ENCODE measurements around the gene TREH.
"Not testable (repeated sequence)": the region's sequence is repeated elsewhere in the genome, so short reads cannot be mapped to it uniquely, and the experiment has no call there.

TREH gene

DNA sequence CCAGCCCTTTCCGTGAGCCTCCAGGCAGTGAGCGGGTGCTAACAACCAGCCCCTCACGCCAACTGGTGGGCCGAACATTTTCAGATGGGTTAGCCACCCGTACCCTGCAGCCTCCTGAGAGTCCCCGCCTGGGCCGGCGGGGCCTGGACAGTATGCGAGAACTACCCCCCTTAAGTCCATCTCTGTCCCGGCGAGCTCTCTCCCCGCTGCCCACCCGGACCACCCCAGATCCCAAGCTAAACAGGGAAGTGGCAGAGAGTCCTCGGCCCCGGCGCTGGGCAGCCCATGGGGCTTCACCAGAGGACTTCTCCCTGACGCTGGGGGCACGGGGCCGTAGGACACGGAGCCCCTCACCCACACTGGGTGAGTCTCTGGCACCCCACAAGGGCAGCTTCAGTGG is 51.4 kb downstream of the TREH start:
- no peak for DNase-seq

DNA sequence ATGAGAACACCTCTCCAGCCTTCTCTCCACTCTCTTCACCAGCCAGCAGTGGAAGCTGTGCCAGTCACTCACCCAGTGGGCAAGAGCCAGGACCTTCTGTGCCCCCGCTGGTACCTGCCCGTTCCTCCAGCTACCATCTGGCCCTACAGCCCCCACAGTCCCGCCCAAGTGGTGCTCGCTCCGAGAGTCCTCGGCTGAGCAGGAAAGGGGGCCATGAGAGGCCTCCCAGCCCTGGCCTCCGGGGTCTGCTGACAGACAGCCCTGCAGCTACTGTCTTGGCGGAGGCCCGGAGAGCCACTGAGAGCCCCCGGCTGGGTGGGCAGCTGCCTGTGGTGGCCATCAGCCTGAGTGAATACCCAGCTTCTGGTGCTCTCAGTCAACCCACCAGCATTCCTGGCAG is 51.9 kb downstream of the TREH start:
- DNase-seq: no peak

DNA sequence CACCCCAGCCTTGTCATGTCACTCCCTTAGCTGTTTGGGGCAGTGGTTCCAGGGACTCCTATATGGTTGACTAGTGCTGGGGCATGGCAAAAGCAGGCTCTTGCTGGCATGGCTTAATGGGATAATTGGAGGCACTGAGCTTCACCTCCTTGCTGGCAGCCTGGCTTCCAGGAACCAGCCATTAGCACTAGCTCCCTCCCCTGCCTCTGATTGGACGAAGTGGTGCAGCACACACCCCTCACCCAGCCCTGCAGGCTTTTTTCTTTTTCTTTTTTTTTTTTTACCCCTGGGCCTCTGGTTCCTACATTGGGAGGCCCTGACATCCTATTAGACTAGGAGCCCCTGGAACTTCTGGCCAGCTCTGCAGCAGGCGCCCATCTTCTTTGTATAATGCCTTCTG is 53.5 kb downstream of the TREH start:
- DNase-seq: no peak

DNA sequence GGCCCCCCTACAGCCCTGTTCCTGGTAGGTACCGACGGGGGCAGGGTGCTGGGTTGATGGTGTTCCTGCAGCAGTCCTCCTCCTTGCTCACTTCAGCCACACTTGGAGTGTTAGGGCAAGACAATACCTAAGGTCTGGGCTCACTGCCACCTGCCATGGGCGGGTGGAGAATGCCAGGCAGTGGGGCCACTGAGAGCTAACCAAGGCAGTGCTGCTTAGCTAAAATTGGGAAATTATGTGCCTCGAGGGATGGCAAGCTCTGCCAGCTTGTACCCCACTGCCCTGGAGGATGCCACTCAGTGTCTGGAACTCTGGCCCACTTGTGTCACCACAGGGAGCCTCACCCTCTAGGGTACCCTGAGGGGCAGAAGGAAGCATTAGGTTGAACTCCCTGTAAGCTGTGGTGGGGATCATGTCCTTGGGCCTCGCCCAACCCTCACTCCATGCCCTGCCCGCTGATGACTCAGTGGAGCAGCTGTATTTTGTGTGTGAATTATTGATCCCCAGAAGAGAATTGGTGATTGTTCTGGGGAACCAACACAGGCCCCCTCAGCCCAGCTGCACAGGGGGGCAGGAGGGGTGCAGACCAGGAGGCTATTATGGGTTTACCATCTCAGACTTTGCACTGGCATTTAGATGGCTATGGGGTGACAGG is 54.3 kb downstream of the TREH start:
- no peak for DNase-seq

DNA sequence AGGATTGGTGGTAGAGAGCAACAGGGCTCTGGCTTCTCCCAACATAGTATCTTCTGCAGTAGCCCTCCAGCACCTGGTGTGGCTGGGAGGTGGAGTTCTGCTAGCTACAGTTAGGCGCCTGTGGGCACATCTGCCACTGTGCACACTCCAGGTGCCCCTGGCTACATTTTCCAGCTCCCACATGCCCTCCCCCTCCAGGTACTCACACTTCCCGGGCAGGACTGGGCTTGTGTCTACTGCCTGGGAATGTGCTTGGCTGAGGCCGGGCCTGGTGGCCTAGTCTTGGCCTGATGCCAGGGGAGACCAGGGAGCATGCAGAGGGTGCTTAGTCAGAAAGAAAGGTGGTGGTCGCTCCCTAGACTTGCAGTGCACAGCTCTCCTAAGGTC is 56.2 kb downstream of the TREH start:
- DNase-seq: no peak

DNA sequence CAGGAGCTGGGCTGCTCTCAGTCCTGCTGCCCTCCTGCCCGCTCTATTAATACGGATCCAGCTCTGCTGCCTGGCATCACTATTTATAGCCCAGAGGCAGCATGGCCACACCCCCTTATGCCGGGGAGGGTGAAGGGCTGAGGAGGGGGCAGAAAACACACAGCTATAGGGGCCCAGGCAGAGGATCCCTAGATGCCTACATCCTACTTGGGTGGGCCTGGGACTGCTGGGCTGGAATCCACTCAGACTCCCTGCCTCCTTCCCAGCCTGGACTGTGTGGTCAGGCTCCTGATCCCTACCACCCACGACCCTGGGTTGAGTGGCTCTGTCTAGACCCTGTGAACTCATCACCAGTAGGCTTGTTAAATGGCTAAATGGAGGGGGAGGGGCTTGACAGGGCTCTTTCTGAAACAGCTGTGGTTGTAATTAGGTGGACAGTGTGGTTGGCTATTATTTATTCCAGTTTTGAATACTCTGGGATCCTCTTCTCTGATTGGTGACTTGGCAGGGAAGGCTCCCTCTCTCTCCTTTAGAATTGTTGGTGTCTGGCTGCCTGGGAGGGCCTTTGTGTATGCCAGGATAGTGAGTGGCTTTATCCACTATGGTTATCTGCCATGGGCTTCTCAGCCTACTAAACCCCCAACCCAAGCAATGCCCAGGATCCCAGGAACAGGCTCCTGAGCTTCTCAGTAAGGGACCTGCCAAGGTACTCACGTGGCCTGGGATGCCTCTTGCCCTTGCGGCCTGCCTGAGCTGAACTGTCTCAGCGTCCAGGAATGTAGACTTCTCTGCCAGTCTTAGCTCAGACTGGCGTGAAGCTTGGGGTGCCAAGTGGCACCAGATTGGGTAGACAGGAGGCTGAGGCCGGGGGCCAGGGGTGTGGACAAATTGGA is 56.8 kb downstream of the TREH start:
- no peak for DNase-seq

DNA sequence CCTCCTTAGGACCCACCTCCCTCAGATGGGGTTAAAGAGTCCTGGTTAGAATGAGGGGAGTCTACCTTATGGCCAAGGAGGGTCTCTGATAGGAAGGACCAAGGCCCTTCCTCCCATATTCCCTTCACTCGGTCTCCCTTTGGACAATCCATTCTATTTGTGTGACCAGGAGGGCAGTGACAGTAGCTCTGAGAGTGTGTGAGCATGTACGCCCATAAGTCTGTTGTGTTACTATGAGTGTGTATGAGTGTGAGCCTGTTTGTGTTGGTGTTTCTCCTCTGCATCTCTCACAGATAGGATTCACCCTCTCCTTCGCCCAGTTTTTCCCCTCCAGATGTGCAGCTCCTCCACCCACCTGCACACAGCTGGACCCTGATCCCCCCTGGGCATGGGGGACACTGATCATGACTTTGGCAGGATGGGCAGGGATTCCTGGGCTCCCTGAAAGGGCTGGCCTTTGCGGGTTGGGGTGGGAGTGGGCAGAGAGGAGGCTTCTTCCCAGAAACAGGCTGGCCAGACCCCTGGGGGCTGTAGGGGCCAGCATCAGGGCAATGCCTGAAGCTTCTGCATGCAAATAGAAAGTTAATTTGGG is 57.6 kb downstream of the TREH start:
- no peak for DNase-seq

DNA sequence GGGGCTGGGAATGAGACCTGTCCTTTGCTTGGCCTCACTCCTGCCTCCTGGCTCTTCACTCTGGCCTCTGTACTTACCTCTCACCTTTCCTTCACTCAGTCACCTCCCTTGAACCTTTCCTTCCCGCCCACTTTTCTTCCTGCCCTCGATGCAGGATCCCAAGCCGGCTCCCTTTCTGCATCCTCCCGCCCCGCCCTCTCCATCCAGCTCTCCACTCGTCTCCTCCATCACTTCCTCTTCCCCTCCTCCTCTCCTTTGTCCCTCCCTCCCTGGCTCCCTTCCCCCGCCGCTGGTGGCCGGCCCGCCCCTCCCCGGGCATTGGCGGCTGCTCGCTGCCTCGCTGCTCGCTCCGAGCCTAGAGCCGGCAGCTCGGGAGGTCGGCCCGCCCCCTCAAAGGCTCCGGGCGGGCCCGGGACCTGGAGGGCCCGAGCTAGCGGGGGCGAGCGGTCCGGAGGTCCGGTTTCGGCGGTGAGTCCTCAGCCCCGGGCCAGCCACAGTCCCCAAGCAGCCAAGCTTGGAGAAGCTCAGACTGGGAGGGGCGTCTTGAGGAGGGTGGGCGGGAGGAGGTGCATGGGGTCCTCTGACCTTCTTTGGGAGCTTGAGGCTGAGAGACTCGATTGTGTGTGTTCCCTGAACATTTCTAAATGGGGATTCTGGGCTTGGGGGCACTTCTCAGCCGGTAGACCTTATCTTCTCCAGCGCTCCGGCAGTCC is 58.2 kb downstream of the TREH start:
- no peak for DNase-seq

DNA sequence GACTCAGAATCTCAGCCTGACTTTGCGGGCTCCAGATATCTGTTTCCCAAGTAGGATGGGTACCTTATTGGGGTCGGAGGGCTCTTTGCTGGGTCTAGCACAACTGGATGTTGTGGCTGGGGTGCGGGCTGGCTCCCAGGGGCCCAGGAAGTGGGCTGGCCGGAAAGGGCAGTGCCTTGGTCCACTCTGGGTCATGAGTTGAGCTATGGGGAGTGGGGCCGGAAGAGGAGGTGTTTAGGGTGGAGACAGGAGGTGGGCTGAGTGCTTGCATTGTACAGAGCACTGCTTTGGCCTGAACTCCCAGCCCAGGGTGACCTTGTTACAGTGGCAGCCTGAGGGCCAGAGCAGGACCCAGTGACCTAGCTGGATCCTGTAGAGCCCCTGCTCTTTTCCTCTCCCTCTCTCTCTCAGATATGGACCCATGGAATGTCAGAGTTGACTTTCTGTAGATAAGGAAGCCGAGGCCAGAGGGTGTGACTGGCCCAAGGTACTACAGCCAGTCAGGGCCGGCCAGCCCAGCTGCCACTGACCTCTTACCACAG is 58.9 kb downstream of the TREH start:
- no peak for DNase-seq

DNA sequence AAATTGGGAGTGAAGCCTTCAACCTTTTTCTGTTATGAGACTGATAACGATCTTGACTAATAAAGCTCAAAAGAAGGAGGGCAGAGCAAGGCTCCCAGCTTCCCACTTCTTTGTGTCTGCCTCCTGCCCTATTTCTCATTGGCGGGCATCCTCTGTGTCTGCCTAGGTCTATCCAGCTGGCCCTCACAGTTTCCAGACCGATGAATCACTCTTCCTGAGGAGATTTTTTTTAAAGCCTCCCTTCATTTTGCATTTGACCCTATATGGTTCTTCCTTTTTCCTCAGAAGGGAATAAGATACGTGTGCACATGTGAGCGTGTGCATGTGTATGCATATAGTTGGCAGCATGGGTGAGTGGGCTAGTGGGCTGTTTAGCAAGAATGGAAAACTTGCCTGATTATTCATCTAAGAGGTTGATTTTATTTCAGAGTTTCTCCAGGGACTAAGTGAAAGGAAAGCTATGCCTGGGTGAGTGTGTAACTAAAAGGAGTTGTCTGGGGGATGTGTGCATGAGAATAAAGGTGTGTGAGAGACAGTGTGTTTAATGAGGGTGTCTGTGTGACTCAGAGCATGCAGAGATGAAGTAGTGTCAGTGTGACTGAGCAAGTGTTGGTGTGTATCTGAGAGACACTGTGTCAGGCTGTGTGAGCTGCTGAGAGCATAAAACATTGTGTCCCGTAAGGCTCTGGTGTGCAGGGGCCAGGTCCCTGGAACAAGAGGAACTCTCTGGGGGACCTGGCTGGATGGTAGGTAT is 59.8 kb downstream of the TREH start:
- DNase-seq: no peak

DNA sequence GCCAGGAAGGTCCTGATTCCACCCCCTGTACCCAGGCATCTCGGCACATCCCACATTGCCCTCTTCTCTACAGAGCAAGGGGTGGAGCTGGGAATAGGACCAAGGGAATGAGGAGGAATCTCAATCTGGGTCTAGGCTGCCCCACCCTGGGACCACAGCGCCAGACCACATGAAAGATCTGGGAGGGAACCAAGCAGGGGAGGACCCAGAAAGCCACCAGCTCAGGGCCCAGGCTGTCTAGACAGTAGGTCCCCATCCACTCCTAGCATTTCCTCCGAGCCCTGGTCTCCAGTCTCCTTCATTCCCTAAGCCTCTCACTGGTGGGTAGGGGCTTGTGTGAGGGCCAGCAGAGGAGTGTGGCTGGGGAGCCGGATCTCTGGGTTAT is 60.5 kb downstream of the TREH start:
- DNase-seq: no peak

DNA sequence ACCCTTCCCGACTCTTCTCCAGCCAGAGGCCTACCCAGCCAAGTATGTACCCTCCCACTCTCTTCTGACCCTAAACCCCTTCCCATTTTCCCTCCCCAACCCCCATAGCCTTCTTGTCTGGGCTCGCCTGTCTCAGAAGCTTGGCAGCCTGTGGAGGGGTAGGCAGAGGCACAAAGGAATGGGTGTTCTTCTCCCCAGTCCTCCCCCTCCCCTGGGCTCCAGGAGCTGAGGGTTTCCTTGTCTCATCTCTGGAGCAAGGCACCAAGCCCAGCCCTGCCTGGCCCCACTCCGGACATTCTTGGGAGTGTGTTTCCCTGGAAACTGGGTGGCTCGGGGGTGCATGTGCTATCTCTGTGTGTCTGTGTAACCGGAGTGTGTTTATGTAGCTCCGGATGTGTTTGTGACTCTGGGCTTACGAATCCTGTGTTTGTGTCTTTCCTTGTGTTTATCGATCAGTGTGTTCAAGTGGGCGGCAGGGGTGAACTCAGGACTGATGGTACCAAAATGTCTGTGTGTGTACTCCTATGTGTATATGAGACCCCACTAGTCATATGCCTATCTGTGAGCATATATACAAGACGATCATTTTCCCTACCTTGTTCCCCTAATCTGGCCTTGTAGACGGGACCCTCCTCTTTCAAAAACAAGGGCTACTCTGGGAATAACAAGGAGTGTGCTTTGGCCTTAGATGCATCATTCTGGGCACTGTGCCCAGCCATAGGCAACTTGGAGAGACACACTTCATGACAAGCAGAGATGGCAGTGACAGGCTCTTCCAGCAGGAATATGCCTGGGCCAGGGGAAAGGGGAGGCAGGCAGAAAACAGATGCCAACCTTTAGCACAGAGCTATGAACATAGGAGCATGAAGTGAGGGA is 61.1 kb downstream of the TREH start:
- no peak for DNase-seq

DNA sequence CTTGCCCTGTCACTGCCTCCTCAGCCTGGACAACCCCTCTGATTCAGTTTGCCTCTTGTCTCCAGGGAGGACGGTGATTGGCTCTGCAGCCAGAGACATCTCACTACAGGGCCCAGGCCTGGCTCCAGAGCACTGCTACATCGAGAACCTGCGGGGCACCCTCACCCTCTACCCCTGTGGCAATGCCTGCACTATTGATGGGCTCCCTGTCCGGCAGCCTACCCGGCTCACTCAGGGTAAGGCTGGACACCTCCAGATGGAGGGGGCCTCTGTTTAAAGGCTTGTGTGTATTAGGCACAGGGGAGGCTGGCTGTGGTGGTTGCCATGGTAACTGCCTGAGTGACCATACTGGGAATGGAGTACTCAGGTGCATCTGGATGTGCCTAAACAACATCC is 63.5 kb downstream of the TREH start:
- DNase-seq: no peak

DNA sequence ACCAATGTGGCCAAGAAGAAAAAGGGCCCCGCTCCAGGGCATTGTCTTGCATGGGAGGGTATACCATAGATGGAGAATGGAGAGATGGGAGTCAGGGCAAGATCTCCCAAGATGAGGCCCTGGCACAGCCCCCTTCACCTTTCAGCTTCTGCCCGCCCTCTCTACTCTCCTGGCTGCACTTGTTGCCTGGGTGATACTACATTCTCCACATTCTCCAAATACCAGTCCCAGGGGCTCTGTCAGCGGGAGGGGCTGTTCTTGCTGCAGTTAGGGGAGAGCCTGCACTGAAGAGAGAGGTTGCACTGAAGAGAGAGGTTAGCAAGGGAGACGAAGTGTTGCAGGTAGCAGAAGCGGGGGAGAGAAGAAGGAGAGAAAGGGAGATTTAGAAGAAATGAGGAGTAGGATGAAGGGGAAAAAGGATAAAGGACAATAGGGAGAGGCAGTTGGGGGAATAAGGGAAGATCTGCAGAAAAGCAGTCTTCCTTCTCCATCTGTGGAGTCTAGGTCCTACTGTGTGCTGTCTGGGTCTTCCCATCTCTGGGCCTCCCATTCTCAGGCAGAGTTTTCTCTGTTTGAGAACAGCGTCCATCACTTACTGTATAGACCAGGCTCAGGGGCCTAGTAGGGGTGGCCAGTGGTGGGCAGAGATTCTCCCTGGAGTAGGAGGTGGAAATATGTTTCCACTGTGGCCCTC is 64.0 kb downstream of the TREH start:
- DNase-seq: no peak

DNA sequence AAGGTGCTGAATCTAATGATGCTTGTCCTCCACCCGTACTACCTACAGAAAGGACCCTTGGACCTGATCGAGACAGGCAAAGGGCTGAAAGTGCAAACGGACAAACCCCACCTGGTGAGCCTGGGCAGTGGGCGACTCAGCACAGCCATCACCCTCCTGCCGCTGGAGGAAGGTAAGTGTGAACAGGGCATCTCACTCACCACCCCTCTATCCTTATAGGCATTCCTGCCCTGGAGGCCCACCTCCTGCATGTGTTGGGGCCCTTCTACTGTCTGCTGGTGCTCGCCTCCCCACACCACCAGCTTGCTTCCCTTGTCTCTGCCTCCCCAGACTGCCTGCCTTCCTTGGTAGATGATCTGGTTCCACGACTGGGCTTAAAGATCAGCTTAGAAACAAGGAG is 64.9 kb downstream of the TREH start:
- DNase-seq: no peak

DNA sequence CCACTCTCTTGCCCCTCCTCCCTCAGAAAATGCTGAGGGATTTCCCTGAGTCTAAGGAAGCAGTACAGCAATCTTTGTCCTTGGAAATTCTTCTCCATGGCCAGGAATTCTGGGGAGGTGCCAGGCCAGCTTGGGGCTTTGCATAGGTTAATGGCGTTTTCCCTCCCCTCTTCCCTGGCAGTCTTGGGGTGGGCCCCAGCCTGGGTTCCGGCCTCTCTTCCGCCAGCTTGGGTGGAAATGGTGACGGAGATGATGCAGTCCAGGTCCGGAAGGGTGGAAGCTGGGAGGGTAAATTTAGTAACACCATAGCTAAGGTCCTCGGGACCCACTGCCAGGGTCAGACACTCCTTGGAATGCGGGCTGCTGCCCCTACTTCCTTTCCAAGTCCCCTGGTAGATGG is 67.1 kb downstream of the TREH start:
- no peak for DNase-seq

DNA sequence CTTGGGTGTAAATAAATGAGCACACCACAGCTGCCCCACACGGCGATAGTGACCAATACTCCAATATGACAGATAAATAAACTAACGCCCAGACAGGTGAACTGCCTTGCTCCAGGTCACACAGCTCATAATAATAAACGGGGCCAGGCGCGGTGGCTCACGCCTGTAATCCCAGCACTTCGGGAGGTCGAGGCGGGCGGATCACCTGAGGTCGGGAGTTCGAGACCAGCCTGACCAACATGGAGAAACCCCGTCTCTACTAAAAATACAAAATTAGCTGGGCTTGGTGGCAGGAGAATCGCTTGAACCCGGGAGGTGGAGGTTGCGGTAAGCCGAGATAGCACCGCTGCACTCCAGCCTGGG is 68.0 kb downstream of the TREH start:
- not testable (repeated sequence) for DNase-seq

DNA sequence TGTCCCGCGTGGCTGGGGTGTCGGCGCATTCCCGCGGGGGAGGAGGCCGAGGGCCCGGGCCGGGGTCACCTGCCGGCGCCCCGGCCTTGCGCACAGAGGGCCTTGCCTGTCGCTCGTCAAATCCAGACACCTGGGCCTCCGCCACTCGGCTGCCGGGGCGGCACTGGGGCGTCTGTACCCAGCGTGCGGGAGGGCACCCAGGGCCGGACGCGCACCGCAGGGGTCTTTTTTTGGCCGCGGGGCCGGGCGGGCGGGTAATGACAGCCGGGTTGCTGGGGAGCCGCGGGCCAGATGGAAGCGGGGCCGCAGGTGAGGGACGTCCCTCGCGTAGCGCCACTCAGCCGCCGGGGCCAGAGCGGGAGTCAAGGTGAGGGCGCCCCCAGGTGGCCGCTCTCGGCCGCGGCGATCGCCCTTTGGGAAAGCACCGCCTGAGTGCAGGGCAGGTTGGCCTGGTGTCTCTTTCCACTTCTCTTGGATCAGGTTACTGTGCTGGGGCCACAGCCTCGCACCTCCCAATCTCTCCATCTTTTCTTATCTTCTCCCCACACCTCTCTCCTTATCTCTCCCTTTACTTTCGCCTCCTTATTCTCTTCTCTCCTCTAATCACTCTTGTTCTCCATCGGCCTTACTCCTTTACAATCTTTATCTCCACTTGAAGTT is 68.5 kb downstream of the TREH start:
- peak; percentile 45 for DNase-seq

DNA sequence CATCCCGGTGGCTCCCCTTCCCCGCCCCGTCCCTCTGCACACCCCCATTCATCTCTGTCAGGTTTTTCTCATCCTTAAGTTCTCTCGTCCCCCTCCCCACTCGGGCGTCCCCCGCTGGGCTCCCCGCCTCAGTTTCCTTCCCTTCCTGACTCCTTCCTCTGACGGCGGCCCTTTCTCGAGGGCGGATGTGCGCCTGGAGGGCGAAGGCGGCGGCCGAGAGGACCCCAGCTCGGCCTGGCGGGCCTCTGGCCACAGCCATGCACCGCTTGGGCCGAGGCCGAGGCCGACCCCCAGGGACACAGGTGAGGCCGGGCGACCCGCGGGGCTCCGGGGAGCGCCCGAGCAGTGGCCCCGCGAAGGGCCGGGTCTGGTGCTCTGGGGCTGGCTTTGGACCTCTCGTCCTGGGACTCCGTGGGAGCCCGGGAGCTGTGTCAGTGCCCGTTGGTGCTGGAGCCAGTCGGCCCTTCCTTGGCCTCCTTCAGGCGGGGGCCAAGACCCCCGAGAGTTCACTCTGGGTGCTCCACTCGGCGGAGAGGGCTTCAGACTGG is 69.2 kb downstream of the TREH start:
- DNase-seq: no peak

All from GF-D8 (cell line).